NCI-H526 treated with DMSO at 0.1 percent for 48 hours (cell line): Measurements from ENCODE around the gene EFNA4.

Experiments
- DNase-seq: peaks from one replicate; lab custom pipeline; 2025; lab: John Stamatoyannopoulos, UW

Gene EFNA4

GRCh38 chr1:155052439-155053395, 10.8 kb upstream of the EFNA4 start:
- peak; percentile 46 for DNase-seq

GRCh38 chr1:155053531-155054105, 9.9 kb upstream of the EFNA4 start:
- no peak for DNase-seq

GRCh38 chr1:155057104-155057503, 6.4 kb upstream of the EFNA4 start:
- no peak for DNase-seq

GRCh38 chr1:155057788-155058211, 5.7 kb upstream of the EFNA4 start:
- DNase-seq: no peak

GRCh38 chr1:155060736-155061135, 2.8 kb upstream of the EFNA4 start:
- DNase-seq: no peak

GRCh38 chr1:155061381-155062150, 2.0 kb upstream of the EFNA4 start:
- peak; percentile 98 for DNase-seq

GRCh38 chr1:155062151-155062686, 1.3 kb upstream of the EFNA4 start:
- peak; percentile 74 for DNase-seq

GRCh38 chr1:155062702-155063411, 683 bp upstream of the EFNA4 start:
- DNase-seq: peak; percentile 92

GRCh38 chr1:155064111-155064831, 731 bp downstream of the EFNA4 start:
- DNase-seq: peak; percentile 81

GRCh38 chr1:155064832-155065429, 1.4 kb downstream of the EFNA4 start:
- DNase-seq: no peak

GRCh38 chr1:155066777-155067176, 3.2 kb downstream of the EFNA4 start:
- no peak for DNase-seq

GRCh38 chr1:155068599-155068998, 5.1 kb downstream of the EFNA4 start:
- no peak for DNase-seq

- peak; percentile 54 for DNase-seq
Measured at GRCh38 chr1:155069551-155070157, 6.1 kb downstream of the EFNA4 start.

- DNase-seq: no peak
Measured at GRCh38 chr1:155070158-155070621, 6.7 kb downstream of the EFNA4 start.

- peak; percentile 95 for DNase-seq
Measured at GRCh38 chr1:155070721-155071569, 7.4 kb downstream of the EFNA4 start.

GRCh38 chr1:155071701-155072100, 8.2 kb downstream of the EFNA4 start:
- peak; percentile 75 for DNase-seq

- DNase-seq: no peak
Measured at GRCh38 chr1:155072531-155073289, 9.2 kb downstream of the EFNA4 start.
